Fibroblast of gingiva (primary cell): ENCODE results near the gene FBXL20.
A peak's percentile ranks its signal among the peaks of the same experiment; 100 is the strongest.
"Not testable (repeated sequence)": the region's sequence is repeated elsewhere in the genome, so short reads cannot be mapped to it uniquely, and the experiment has no call there.

ENCODE experiments used
- DNase-seq: peaks from one replicate; pipeline ENCODE4 v3.0.0-alpha.2; 2011; ENCODE audit warnings: low read depth

FBXL20 gene, protein sequence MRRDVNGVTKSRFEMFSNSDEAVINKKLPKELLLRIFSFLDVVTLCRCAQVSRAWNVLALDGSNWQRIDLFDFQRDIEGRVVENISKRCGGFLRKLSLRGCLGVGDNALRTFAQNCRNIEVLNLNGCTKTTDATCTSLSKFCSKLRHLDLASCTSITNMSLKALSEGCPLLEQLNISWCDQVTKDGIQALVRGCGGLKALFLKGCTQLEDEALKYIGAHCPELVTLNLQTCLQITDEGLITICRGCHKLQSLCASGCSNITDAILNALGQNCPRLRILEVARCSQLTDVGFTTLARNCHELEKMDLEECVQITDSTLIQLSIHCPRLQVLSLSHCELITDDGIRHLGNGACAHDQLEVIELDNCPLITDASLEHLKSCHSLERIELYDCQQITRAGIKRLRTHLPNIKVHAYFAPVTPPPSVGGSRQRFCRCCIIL

DNA sequence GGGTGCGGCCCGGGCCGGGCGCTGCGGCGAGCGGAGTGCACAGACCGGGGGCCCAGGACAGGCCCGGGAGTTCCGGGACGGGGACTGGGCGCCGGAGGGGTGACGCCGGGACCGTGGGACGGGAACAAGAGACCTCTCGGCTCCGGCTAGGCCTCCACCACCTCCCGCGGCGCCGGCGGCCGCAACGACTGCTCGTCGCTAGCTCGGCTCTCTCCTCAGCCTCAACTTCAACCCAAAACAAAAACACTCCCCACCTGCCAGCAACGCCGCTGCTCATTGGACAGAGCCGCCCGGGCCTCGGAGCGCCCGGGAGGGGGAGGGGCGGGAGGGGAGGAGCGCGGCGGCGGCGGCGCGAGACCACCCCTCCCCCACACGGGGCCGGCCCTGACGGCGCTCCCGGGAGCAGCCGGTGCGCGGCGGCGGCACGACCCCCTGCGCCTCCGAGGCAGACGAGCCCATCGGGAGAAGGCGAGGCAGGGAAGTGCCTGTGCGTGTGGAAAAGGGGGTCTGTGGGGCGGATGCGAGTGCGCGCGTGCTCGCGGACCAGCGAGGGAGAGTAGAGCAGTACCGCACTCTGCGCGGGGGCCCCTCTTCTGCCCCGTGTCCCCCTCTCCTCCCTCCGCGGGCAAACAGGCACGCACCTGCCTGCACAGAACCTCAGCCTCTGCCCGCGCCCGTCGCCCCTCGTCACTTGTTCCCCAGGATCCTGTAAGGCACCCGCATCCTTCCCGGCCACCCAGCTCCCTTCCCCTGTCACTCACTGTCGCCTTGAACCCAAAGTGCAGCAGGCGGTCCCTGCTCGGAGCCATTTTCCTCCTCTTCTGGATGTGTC lies at the start of gene FBXL20:
Gene FBXL20, minus strand, starts transcription at position 215 of the 832 bp plus-strand sequence. CDS start 224 bp downstream, outside the sequence.
- DNase-seq: peak; percentile 87

DNA sequence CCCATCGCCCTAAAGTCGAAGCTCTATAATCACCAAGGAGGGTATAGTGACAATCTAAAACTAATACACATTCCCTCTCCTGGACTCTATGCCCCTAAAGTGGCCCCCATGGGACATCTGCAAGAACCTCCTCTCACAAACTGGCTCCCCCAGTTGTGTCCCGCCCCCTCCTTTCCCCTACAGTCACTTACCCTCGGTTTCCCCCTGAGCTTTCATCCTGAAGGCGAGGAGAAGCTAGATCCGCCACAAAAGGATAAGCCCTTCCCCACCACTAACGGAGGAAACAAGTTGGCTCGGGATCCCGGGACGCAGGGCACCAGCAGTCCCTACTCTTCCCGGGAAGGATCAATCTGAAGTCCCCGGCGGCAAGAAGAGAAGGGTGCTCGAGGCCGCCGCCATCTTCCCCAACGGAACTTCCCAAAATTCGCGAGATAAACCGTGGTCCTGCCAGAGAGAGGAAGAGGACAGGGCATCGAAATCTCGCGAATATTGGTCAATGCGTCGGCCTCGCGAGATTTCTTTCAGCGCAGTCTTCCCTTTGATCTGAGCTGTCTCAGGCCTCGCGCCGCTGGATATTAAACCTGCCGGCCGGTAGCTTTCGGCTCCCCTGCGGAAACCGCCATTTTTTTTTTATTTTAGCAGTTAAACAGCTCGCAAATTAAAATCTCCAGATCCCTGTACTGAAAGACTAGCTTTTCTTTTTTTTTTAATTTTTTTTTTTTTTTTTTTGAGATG lies 49.6 kb upstream of the FBXL20 start, which contains the start of gene MED1:
Gene MED1, minus strand, starts transcription at position 417 of the 735 bp plus-strand sequence. Its CDS starts 201 bp downstream, at position 216.
- DNase-seq: peak; percentile 98

DNA sequence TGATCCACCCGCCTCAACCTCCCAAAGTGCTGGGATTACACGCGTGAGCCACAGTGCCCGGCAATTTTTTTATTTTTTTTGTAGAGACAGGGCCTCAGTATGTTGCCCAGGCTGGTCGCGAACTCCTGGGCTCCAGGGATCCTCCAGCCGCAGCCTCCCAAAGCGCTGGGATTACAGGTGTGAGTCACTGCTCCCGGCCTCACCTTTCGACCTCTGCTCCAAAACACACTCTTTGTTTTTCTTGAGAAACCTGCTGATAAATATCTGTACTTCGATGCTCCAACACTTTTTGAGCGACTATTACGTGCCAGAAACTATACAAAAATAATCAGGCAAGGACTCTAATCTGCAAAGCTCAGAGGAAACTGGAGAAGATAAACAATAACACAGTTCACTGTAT lies 48.6 kb upstream of the FBXL20 start:
- DNase-seq: no peak

DNA sequence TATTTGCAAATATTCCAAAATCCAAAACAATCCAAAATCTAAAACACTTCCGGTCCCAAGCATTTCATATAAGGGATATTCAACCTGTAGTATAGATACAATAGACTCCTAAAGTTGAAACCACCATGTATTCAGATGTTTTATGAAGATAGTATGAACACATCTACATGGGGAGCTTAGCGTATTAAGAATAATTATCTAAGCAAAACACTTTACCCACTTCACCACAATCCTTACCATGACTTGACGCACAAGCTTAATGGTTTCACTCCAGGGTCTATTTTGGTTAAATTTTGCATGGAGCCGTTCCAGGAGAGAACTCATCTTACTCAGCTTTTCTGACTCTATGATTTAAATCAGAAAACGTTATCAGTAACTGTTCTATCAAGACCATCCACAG lies 46.1 kb upstream of the FBXL20 start:
- DNase-seq: no peak

DNA sequence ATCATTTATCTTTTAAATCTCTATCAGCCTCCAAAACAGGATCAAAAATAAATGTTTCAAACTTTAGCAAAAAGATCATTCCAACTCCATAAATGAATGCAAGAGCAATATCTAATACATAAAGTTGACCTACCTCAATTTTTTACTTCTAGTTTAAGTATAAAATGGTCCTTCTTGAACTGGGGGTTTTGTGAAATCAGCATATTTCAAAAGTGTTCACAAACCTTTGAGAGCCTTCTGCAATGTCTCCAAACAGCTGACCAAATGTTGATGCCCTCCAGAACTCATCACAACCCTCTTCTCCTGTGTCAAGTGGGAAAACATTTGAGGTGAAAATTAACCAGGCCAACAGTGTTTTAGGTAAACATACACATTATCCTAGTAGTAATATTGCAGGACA lies 41.9 kb upstream of the FBXL20 start:
- no peak for DNase-seq

DNA sequence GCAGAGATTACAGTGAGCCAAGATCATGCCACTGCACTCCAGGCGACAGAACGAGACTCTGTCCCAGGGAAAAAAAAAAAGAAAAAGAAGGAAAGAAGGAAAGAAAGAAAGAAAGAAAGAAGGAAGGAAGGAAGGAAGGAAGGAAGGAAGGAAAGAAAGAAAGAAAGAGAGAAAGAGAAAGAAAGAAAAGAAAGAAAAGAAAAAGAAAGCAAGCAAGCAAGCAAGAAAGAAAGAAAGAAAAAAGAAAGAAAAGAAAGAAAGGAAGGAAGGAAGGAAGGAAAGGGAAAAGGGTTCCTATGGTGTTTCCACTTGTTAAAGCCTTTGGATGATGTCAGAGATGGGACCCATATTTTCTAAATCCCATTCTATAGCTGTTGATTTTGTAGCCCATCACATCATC lies 38.4 kb upstream of the FBXL20 start:
- not testable (repeated sequence) for DNase-seq

DNA sequence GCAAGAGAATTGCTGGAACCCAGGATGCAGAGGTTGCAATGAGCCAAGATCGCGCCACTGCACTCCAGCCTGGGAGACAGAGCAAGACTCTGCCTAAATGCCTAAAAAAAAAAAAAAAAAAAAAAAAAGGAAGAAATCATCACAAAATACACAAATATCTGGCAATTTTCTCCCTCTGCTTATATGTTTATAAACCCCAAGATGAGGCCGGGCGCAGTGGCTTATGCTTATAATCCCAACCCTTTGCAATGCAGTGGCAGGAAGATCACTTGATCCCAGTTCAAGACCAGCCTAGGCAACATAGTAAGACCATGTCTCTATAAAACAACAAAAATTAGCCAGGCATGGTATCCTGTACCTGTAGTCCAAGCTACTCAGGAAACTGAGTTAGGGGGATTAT lies 28.2 kb upstream of the FBXL20 start:
- no peak for DNase-seq

DNA sequence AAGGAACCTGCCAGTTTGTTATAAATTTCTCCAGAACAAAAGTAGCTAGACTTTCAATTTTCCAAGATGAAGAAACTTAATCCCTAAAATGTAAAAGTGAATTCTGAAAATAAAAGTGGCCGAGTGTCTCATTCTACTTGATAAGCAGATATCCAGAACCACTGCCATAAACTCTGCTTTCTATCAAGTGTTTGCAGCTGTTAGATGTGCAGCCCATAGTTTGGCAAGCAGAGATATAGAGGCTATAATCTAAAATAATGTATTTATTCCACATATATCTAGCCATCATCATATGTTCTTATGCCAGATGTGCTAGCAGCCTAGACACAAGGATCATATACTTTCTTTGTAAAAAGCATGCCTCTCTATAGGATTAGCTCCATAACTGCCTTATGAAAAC lies 14.7 kb upstream of the FBXL20 start:
- DNase-seq: no peak

DNA sequence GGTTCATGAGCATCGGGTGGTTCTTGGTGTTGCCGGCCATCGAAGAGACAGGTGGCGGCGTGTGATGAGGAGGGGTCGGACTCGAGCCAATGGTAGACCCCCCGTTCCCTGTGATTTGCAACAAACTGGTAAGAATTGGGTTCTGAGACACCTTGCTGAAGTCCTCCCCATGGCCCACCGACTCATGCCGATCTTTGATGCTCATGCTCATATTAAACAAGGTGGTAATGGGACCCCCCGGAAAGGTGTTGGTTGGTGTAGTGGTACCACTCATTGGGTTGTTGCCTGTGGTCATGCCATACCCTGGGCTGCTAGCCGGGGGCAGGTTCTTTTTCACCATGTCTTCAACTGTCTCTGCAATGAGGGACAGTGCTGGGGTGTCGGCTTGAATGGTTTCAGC lies 8.9 kb upstream of the FBXL20 start:
- DNase-seq: no peak

DNA sequence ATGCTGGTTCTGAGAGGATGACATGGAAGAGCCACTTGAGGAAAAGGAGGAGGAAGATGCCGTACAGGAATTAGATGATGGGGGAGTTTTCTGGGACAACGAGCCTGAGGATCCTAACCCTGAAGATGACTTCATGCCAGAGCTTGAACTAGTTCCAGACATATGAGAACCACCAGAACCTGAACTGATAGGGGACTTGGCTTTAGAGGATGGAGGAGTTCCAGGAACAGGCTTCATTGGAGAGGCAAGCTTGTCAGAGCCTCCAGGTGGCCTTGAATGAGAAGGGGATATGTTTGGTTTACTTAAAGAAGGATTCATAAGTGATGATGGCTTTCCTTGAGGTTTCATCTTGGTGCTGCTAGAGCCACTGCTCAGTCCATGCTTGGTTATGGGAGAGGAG lies 6.9 kb upstream of the FBXL20 start:
- no peak for DNase-seq

DNA sequence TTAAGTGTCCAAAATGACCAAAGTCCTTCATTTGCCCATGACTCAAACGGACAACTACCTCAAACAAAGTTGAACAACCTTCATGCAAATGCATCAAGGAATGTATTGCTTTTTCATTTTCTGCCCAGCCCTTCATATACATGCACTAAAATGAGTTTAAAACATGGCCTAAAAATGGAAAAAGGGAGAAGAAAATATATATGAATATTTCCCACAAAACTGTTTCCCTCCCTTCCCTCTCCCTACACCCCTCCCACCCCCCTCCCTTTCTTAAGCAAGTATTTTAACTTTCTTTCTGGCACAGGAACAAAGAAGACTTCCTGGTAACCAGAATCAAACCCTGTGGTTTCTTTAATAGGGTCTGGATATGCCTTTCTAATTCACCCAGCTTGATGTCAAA lies 5.5 kb upstream of the FBXL20 start:
- DNase-seq: no peak

DNA sequence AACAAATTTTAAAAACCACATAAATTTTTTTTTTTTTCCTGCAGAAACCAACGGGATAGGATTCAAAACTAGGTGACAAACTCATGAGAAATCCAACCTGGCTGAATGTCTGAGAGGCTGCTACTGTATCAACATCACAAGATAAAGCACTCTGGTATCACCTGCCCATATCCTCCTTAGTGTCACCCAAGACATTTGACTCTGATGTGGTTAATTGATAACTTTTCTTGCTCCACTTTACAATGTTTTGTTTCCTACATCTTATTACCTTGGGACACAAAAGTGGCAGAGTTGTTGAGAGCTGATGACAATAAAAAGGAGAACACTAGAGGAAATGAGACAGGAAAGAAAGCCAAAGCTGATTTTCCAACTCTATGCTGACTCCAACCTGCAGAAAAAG lies 4.0 kb upstream of the FBXL20 start:
- DNase-seq: no peak

DNA sequence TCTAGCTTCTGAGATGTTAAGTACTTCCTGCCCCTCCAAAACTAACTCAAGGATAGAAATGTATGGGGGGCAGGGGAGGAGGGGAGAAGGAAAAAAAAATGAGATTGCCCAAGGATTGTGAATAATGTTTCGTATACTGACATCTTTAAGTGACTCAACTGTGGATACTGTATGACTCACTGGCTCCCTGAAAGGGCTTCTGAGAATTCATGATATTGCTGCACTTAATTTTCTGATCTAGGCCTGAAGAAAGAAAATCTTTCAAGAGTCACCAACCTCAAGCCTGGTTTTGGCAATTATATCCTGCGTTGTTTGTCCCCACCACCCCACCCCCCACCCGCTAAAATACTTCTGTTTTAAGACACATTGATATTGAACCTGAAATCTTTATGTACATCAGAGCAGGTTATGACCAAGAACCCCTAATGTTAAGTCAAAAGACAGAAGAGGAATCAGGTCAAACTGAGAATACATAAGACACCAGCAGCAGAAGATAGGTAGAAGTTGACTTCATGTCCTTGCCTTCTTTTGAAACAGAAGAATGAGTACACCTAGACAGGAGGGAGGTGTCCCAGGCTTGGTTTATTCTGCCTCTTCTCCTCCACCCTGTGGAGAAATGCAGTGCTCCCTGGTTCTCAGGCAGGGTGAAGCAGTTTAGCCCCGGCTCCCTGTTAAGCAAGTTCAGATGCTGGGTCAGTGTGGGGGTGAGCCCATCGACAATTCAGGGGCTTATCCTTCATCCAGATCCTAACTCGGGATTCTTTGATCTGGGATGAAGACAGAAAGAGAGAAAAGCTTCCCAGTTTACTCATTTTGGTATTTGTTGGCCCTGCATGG lies 3.3 kb upstream of the FBXL20 start:
- DNase-seq: peak; percentile 75

DNA sequence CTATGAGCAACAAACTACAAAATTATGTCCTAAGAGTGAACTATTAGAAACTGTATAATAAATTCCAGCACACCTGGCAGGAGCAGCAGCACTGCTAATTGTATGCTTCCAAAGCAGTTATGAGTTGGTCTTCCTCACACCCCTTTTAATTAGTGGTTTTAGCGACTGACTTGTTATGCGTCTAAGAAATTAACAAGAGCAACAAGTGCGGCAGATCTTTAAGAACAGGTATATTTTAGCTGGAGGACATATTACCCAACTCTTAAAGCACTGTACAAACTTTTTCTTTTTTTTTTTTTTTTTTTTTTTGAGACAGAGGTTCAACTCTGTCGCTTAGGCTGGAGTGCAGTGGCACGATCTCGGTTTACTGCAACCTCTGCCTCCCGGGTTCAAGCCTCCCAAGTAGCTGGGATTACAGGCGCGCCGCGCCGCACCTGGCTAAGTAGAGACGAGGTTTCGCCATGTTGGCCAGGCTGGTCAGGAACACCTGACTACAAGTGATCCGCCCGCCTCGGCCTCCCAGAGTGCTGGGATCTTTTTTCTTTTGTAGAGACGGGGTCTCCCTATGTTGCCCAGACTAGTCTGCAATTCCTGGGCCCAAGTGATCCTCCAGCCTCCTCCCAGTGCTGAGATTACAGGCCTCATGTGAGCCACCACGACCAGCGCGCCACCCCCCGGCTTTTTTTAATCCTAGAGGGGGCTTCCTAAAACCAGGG lies 1.6 kb upstream of the FBXL20 start:
- DNase-seq: no peak

DNA sequence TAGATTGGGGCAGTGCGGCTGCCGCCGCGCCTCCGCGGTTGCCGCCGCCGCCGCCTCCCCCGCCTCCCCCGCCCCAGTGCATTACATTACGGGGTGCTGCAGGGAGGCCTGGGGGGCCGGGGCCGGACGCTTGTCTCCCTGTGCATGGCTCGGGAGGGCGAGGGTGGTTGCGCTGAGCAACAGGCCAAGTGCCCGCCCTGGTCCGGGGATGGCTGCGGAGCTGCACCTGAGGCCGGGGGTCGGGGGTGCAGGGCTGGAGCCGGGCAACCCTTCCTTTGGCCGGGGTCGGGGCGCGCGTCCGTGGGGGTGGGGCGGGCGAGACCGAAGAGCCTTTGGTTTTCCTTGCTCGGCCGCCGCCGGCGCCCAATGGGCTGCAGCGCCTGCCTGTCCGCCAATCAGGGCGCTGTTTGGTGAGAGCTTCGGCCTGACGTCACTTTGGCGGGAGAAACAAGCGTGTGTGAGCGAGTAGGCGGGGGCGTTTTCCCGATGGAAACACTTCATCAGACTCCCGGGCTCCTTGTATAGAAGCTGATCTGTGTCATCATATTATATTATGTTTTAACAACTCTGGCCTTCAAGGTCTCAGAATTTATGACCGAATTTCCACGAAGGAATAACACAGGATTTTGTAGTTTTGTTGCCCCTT lies 941 bp upstream of the FBXL20 start:
- peak; percentile 87 for DNase-seq

DNA sequence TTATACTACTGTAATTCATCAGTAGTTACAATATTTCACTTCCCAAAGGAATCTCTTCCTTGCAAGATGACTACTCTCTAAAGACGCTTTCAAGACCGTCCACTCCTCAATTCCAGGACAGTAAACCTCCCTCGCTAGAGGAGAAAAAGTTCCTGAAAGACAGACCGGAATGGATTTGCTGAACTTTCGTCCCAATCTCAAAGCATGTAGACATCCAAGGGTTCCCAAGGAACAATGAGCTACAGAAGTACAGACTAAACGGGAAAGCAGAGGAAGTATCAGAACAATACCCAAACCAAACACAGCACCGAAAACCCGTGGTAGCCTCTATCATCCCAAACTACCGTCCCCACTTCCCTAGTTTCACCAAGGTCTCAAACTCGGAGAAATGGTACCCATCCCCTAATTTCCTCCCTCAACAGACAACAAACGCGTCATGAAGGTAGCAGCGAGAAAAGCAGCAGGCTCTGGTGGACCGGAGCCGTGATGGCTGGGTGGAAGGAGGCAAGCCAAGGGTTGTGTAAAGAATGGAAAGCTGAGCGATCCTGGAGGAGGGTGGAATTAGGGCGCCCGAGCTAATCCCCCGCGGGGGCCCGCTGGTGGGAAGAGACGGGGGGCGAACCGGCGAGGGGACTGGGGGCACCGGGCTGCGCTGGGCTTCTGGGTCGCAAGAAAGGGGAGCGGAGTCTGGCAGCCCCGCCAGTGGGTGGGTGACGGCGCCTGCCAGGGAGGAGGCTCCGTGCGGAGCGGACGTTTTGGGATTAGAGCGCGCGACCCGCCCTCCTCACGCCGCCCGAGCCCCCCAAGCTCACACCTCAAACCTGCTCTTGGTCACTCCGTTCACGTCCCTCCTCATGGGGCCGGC lies 647 bp downstream of the FBXL20 start:
- no peak for DNase-seq

DNA sequence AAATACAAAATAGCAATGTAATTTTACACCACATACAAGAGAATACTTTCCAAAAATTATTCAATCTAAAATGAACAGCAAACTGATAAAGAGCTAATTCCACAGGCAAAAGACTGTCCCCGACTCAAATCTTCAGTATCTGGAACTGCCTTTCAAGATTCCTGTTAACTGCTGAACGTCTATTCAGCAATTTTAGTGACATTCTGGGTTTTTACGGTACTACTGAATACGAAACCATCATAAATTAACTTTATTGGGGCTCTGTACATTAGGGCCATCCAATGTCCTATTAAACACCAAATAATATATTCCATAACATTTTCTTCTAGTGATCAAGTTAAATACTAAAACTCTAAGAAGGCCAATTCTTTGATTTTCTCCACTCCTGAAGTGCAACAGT lies 1.6 kb downstream of the FBXL20 start:
- no peak for DNase-seq

DNA sequence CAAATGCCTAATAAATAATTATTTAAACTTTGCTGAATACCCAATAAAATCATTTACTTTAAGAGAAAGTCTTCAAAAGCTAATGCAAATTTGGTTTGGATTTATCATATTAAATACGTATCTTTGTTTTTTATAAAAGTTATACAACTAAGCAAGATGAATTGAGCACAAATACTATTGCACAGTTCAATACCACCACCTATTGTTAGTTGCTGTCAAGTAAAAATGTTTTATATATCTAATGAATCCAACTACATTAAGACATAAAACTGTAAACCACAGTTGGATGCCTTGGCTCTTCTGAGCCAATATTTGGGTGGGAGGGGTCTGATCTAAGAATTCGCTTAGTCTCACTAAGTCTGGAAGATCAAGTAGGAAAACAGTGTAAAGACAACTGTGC lies 7.7 kb downstream of the FBXL20 start:
- no peak for DNase-seq

DNA sequence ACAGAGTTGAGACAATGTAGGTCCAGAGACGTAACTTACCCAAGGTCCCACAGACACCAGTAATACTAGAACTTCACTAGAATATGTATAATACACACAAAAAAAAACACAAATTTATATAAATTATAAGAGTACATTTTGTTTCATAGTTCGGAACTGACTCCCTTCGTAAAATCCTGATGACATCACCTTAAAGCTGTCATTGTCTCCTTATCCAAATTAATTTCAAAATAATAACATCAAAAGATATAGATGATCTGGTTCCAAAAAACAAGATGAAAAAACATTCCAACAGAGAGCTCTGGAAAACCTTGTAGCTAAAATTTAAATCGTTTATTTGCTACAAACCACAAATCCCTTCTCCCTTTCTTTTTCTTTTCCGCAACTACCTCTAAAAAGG lies 10.0 kb downstream of the FBXL20 start:
- no peak for DNase-seq
